Calu3 (cell line): ENCODE results near the gene BCL2L1. TPM values are rescaled to one million over a fixed set of nuclear protein-coding genes. Genes with fewer than 3 reads are reported as not detected.

Experiments
- Bru-seq: library from RNA; stranded (reverse); fragments of 400-500 nt; gene quantifications from one replicate; lab custom pipeline; 2021; lab: Mats Ljungman, UMichigan
- BruChase-seq, 2 experiments: library from RNA; stranded (reverse); fragments of 400-500 nt; gene quantifications; one replicate each; lab custom pipeline; 2021; lab: Mats Ljungman, UMichigan
- BruUV-seq: library from RNA; stranded (reverse); fragments of 400-500 nt; replicated peaks from 2 replicates; lab custom pipeline; 2021; lab: Mats Ljungman, UMichigan
- CTCF ChIA-PET: fragments of 300-600 bp; sonication (Branson Sonifier 250); formaldehyde crosslinking; loops from one replicate; lab custom pipeline; 2022; ENCODE audit warnings: antibody characterized with exemption; lab: Charles Lee
- DNase-seq: peaks from one replicate; pipeline ENCODE4 v3.0.0; 2022
- H3K27ac Mint-ChIP-seq: one replicate; pipeline ENCODE4 v1.8.0; 2022; ENCODE audit warnings: mixed read lengths; ENCODE audit not compliant: unreplicated experiment
- H3K27me3 Mint-ChIP-seq: one replicate; pipeline ENCODE4 v1.8.0; 2022; ENCODE audit warnings: mixed read lengths; ENCODE audit not compliant: unreplicated experiment
- H3K36me3 Mint-ChIP-seq: one replicate; pipeline ENCODE4 v1.8.0; 2022; ENCODE audit warnings: mild to moderate bottlenecking, moderate library complexity, mixed read lengths; ENCODE audit not compliant: insufficient read depth, unreplicated experiment
- H3K4me1 Mint-ChIP-seq: one replicate; pipeline ENCODE4 v1.8.0; 2022; ENCODE audit warnings: mild to moderate bottlenecking, low read depth, mixed read lengths; ENCODE audit not compliant: unreplicated experiment
- H3K4me3 Mint-ChIP-seq: one replicate; pipeline ENCODE4 v1.8.0; 2022; ENCODE audit warnings: mild to moderate bottlenecking, low read depth, moderate library complexity, mixed read lengths; ENCODE audit not compliant: unreplicated experiment
- H3K9me3 Mint-ChIP-seq: one replicate; pipeline ENCODE4 v1.8.0; 2022; ENCODE audit warnings: low read depth, mixed read lengths; ENCODE audit not compliant: unreplicated experiment
- CTCF ChIP-seq: fragments of 200-600 bp; IDR thresholded peaks from one replicate; pipeline ENCODE4 v1.8.0; 2022; ENCODE audit warnings: antibody characterized with exemption; ENCODE audit not compliant: unreplicated experiment
- intact Hi-C: fragments of 100-400 bp; cut with micrococcal nuclease; formaldehyde crosslinking; loops from one replicate; pipeline ENCODE4 v1.10.0; 2022; ENCODE audit not compliant: unreplicated experiment
- long read RNA-seq: library from polyadenylated mRNA; stranded (forward); transcript quantifications from one replicate; pipeline ENCODE4 v2.0.0, GENCODE V29; 2022
- total RNA-seq: library from RNA; stranded (reverse); gene quantifications from 2 replicates; pipeline ENCODE4 v1.2.3, GENCODE V29; 2022

BCL2L1 gene
- total RNA-seq (290 and 321 TPM in 2 replicates), Bru-seq, nascent RNA (percentile 100 among the genes with signal in this experiment), BruChase-seq, experiment 1, labeled RNA remaining after a 6-hour chase (percentile 99 among the genes with signal in this experiment), BruChase-seq, experiment 2, labeled RNA remaining after a 2-hour chase (percentile 98 among the genes with signal in this experiment)
- long read RNA-seq, transcript BCL2L1-203 (2 exons, 2,578 nt), result minor isoform, 39 of 348 reads
- long read RNA-seq, transcript BCL2L1-201 (3 exons, 2,610 nt), result major isoform, 110 of 348 reads
- long read RNA-seq, partial matches to known transcripts, result 6 of 348 reads
- long read RNA-seq, other reads (novel, unspliced or antisense), result 186 of 348 reads

DNA sequence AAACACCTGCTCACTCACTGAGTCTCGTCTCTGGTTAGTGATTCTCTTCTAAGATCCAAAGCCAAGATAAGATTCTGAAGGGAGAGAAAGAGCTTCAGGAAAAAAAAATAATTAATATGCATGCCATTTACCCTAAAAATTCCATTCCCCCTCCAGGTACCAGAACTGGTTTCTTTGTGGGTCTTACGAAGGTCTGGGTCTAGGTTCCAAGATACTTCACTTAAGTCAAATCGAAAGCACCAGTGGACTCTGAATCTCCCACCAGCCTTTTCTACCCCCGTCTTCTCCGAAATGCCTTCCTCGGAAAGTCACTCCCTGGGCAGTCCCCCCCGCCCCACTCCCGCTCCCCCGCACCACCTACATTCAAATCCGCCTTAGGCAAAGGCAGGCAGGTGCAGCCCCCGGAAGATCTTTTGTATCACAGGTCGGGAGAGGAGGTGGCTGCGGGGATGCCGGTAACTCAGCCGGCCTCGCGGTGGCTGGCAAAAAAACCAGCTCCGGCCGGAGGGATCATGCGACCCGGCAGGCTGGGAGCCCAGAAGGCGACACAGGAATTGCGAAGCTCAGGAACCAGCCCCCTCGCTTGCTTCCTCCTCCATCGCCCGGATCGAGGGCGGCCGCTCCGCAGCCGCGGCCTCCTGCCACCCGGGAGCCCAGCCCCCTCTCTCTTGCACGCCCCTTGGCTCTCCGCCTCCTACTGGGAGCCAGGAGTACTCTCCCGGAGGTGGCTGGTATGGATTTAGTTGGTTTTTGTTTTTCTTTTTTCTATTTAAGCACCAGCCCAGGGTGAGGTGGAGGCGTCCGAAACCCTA is at the start of gene BCL2L1:
TSS of gene BCL2L1 (minus strand) at position 612 of the 812 bp plus-strand sequence. CDS start 650 bp downstream, outside the sequence.
- peaks cover 68% of the 10 kb centered on the region for H3K36me3 Mint-ChIP-seq
- H3K4me3 Mint-ChIP-seq, result peak within 1 kb of the TSS; percentile 97
- peak; percentile 96 for DNase-seq
- H3K27me3 Mint-ChIP-seq, result no peaks in the 10 kb centered on the region
- TF ChIP-seq CTCF, result peak; percentile 94
- intact Hi-C loops, result loop anchor here (1.0 to 5.0 kb wide), 3 partner anchors 45 to 160 kb away; no protein-coding TSS in a partner anchor
- no peaks in the 10 kb centered on the region for H3K9me3 Mint-ChIP-seq
- CTCF ChIA-PET, result interaction anchor here (0.7 to 9.5 kb wide), 26 partner anchors 11 to 229 kb away, joined by 3 to 205 read pairs (median 10); partner anchors contain the start of genes PDRG1 and TPX2
- no TSS peak for BruUV-seq
- peaks cover 30% of the 10 kb centered on the region for H3K4me1 Mint-ChIP-seq
- peak within 1 kb of the TSS; percentile 94 for H3K27ac Mint-ChIP-seq

GRCh38 chr20:31770243-31770642 is 47.6 kb upstream of the BCL2L1 start:
- H3K4me3 Mint-ChIP-seq, result no peak overlapping the region
- no peak for TF ChIP-seq CTCF
- H3K36me3 Mint-ChIP-seq, result peaks cover 80% of the 10 kb centered on the region

DNA sequence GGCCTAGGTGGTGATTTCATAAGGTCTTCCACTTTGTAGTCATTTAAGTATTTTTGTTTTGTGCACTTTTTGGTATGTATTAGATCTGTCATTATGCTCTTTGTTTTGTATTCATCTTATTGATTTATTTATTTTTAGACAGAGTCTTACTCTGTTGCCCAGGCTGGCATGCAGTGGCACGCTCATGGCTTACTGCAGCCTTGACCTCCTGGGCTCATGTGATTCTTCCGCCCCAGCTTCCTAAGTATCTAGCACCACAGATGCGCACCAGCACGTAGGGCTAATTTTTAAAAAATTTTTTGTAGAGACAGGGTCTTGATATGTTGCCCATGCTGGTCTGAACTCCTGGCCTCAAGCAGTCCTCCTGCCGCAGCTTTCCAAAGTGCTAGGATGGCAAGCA is 47.0 kb upstream of the BCL2L1 start:
- no peak for TF ChIP-seq CTCF
- Mint-ChIP-seq H3K9me3 (no peaks in the 10 kb centered on the region), H3K4me3 (no peak overlapping the region), H3K36me3 (peaks cover 78% of the 10 kb centered on the region), H3K4me1 (no peaks in the 10 kb centered on the region), H3K27me3 (no peaks in the 10 kb centered on the region), H3K27ac (no peak overlapping the region)
- CTCF ChIA-PET, result interaction anchor here (0.6 kb wide), 1 partner anchor 38 kb away, joined by 5 read pairs; no protein-coding TSS in a partner anchor
- BruUV-seq, result no TSS peak
- DNase-seq, result no peak
- intact Hi-C loops, result no loop called here

More at GRCh38 chr20:31770243-31770642, 47.6 kb upstream of the BCL2L1 start:
- Mint-ChIP-seq H3K4me1 (no peaks in the 10 kb centered on the region), H3K27me3 (no peaks in the 10 kb centered on the region), H3K27ac (no peak overlapping the region), H3K9me3 (no peaks in the 10 kb centered on the region)
- DNase-seq, result no peak
- CTCF ChIA-PET, result no interaction called here
- intact Hi-C loops, result no loop called here
- no TSS peak for BruUV-seq

DNA sequence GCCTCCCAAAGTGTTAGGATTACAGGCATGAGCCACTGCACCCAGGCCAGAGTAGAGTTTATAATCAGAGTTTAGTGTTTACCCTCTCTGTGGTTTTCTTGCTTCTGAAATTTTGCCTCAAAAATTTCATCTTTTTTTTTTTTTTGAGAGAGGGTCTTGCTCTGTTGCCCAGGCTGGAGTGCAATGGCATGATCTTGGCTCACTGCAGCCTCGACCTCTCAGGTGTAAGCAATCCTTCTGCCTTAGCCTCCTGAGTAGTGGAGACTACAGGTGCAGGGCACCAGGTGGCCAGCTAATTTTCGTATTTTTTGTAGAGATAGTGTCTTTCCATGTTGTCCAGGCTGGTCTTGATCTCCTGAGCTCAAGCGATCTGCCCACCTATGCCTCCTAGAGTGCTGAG is 45.1 kb upstream of the BCL2L1 start:
- no peak overlapping the region for H3K27ac Mint-ChIP-seq
- BruUV-seq, result no TSS peak
- intact Hi-C loops, result no loop called here
- no peak for DNase-seq
- TF ChIP-seq CTCF, result no peak
- no peak overlapping the region for H3K4me3 Mint-ChIP-seq
- H3K27me3 Mint-ChIP-seq, result no peaks in the 10 kb centered on the region
- peaks cover 61% of the 10 kb centered on the region for H3K36me3 Mint-ChIP-seq
- H3K9me3 Mint-ChIP-seq, result no peaks in the 10 kb centered on the region
- H3K4me1 Mint-ChIP-seq, result no peaks in the 10 kb centered on the region
- CTCF ChIA-PET, result interaction anchor here (0.7 kb wide), 1 partner anchor 9 kb away, joined by 3 read pairs; no protein-coding TSS in a partner anchor
